Activated naive CD4-positive, alpha-beta T cell (primary cell): ENCODE results near the gene ITGAL.
"Not testable (repeated sequence)": the region's sequence is repeated elsewhere in the genome, so short reads cannot be mapped to it uniquely, and the experiment has no call there.

ENCODE experiments used
- DNase-seq, 4 experiments: peaks; one replicate each; lab custom pipeline; 2025; lab: John Stamatoyannopoulos, UW

Gene ITGAL

DNA sequence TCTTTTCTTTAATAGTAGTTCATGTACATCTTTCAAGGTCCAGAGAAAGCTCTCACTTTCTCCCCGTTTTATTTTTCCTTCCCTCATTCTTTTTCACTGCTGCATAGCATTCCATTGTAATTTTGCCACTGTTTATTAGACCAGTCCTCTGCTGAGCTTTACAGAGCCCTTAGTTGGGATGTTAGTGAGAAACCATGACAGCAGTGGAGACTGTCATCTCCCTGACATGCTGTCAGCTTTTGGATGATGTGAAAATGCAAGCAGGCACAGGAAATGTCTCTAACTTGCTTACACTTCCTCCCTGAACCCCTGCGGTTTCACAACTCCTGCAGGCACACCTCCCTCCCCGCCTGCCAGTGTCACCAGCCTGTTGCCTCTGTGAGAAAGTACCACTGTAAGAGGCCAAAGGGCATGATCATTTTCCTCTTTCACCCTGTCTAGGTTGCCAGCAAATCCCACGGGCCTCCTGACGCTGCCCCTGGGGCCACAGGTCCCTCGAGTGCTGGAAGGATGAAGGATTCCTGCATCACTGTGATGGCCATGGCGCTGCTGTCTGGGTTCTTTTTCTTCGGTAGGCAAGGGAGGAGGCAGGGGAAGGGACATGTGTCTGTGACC lies at the start of gene ITGAL:
Gene ITGAL (plus strand): TSS at position 415 of the 615 bp plus-strand sequence. CDS start 96 bp downstream, at position 511.
- DNase-seq = peak; percentile 41 to 71 (median 52)

- DNase-seq = no peak
These were observed 44.5 kb upstream of the ITGAL start for GRCh38 chr16:30428055-30428454.

- no peak for DNase-seq
These were observed 43.2 kb upstream of the ITGAL start for GRCh38 chr16:30429418-30429677.

DNA sequence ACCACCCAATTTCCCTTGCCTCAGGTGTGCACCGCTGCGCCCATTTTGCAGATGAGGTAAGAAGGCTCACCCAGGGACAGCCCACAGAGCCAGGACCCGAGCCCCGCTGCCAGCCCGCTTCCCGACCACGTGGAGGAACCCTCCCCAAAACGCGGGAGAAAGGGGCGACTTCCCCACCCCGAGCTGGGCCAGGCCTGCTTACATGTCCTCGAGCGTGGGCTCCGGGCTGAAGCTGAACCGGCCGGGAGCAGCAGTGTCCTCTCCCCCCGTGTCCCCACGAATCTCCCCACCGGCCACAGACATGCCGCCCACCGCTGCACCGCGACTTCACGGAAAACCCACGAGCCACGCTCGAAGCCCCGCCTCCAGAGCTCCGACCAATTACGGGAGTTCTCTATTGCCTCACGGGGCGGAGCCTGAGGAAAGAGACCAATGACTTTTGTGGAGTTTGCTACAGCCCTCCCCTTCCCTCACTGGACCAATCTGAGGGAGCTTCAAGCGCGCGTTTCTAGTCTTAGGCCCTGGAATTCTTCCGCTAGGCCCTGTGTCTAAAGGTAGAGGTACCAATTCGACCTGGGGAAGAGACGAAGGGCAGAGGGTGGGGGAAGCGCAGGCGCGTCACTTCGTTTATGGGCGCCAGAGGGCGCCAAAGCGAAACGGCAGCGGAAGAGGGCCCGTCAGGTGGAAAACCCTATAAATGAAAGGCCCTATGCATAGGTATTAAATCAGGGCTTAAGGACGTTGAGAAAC lies 42.7 kb upstream of the ITGAL start, which contains the start of gene DCTPP1:
Gene DCTPP1 (minus strand): TSS at position 353 of the 750 bp plus-strand sequence. CDS start 50 bp downstream, at position 303.
- DNase-seq = peak; percentile 75 to 98 (median 92)

DNA sequence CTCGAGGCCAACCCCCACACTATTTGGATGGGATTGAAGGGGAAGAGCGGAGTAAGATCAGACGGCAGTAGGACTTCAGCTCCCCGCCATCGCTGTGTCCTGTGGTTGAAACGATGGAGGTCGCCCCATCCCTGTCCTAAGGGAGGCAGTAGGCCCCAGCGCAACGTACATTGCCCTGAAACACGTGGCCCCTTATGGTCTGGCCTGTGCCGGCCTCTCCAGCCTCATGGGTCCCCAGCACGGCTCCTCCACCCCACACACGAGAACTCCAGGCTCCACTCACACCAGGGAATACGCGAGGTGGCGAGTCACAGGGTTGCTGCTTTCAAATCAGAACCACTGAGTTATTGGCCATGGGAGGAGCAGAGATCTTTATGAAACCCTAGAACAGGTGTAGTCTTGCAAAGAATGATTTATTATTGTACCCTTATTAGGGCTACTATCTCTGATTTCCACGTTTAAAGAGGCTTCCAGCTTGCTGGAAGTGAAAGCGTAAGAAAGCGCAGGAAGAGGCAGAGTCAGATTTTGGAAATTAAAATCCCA lies 42.0 kb upstream of the ITGAL start:
- DNase-seq = peak in 1 of 4 experiments; percentile 50

DNA sequence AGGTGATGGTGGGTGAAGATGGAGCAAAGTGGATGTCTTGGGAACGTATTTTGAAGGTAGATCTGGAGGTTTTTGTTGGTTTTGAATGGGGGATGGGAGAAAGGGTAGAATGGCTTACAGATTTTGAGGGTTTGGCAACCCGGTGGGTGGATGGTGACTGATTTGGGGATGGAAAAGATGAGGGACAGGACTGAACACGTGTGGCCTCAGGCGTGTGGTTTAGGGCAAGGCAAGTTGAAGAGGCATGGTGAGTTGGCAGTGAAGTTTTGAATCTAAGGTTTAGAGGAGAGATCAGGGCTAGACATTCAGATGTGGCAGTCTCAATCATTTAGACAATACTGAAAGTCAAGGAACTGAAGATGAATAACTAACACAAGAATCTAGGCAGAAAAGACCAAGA lies 37.7 kb upstream of the ITGAL start:
- no peak for DNase-seq

- DNase-seq = no peak
These were observed 35.0 kb upstream of the ITGAL start for GRCh38 chr16:30437511-30438046.

DNA sequence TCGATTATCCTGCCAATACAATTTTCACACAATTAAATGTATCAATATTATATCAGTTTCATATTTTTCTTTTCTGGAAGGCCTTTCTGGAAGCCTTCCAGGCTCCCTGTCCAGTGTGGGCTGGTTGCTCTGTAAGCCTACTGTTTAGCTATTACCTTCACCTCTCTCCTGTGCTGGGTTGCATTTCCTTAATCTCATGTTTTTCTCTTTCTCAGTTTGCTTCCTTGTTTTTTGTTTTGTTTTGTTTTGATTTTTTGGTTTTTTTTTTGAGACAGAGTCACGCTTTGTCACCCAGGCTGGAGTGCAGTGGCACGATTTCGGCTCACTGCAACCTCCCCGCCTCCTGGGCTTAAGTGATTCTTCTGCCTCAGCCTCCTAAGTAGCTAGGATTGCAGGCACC lies 33.7 kb upstream of the ITGAL start:
- DNase-seq = no peak

DNA sequence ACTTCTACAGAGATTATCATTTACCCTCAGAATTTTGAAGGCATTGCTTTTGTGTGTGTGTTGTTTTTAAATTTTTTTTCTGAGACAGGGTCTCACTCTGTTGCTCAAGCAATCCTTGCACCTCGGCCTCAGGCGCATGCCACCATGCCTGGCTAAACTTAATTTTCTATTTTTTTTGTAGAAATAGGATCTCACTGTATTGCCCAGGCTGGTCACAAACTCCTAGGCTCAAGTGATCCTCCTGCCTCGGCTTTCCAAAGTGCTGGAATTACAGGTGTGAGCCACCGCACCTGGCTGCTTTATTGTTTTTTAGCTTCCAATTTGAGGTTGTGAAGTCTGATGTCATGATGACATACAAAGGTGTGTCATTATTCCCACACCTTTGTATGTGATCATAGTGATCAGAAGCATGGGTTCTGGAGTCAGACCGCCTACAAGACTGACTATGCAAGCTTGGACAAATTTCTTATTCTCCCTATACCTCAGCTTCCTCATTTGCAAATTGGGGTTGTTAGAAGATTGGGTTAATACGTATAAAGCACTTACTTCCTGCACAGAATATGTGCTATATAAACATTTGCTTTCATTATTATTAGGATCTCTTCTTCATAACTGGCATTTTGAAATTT lies 32.7 kb upstream of the ITGAL start:
- no peak for DNase-seq

GRCh38 chr16:30443631-30444030 lies 28.9 kb upstream of the ITGAL start:
- no peak for DNase-seq

- no peak for DNase-seq
These were observed 28.1 kb upstream of the ITGAL start for GRCh38 chr16:30444231-30445148.

GRCh38 chr16:30445149-30445407 lies 27.5 kb upstream of the ITGAL start:
- no peak for DNase-seq

DNA sequence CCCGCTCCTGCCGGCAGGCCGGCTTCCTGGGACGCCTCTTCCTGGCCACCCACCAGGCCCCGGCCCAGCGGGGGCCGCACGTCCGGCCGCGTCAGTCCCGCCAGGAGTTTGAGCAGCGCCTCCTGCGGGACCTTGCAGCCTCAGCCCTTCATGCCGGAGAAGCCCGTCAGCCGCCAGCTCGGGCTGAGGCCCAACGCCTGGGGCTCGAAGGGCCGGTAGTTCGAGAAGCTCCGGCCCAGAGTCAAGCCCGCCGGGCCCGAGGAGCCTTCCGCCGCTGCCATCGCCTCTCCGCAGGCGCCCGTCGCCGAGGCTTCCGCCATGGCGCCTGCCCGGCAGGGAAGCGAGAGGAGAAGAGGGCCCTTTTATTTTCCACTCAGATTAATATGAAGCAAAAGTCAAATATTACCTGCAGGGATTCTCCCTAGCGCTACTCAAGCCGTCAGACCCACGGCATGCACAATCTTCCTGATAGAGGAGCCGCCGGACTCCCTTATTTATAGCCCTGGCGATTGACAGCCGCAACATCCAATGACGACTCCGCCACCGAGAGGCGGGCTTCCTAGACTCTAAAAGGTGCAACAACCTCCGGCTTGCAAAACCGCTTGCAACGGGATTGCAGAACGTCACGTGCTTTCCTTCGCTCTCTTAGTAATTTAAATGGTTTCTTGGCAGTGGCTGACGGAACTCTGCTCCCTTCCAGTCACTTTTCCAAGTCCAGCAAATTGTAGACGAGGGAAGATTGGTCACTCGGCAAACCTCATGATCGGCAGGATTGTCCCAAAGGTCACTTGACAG lies 26.9 kb upstream of the ITGAL start, which contains the start of gene SEPHS2:
Gene SEPHS2 (minus strand): TSS at position 467 of the 795 bp plus-strand sequence. CDS start 147 bp downstream, at position 320.
- peak; percentile 86 to 91 (median 89) for DNase-seq

GRCh38 chr16:30446203-30446595 lies 26.3 kb upstream of the ITGAL start:
- DNase-seq = no peak

GRCh38 chr16:30447512-30448226 lies 24.9 kb upstream of the ITGAL start:
- DNase-seq = no peak

DNA sequence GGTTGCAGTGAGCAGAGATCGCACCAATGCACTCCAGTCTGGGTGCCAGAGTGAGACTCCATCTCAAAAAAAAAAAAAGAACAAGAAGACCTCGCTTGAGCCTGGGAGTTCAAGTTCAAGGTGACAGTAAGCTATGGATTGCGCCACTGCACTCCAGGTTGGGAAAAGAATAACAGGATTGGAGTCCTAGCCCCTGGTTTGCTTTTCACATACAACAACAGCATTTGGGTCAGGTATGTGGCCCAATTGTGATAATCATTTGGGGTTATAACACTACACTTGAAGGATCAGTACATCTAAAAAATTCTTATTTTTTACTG lies 23.5 kb upstream of the ITGAL start:
- DNase-seq = no peak

GRCh38 chr16:30452709-30453580 lies 19.6 kb upstream of the ITGAL start:
- not testable (repeated sequence) for DNase-seq

- no peak for DNase-seq
These were observed 16.2 kb upstream of the ITGAL start for GRCh38 chr16:30456302-30456701.

GRCh38 chr16:30457256-30457655 lies 15.3 kb upstream of the ITGAL start:
- no peak for DNase-seq
